ENCODE results near the gene ACAT1. TPM values are rescaled to one million over a fixed set of nuclear protein-coding genes. Genes with fewer than 3 reads are reported as not detected.

ACAT1 gene
- total RNA-seq, 1 experiment from 2014 or later: 31.4 TPM

DNA sequence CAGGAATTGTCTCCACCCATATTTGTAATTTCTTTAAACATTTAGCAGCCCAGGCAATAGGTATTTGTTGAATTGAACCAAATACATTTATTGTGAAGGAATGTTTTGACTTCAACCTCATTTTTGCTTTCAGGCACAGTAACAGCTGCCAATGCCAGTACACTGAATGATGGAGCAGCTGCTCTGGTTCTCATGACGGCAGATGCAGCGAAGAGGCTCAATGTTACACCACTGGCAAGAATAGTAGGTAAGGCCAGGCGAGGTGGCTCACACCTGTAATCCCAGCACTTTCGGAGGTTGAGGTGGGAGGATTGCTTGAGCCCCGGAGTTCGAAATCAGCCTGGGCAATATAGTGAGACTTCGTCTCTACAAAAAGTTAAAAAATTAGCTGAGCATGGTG is 20.9 kb downstream of the ACAT1 start (continued):
- TF ChIP-seq ZNF219 (CRISPR knock-in tag; IDR thresholded peaks at IDR 0.05; ENCODE audit: borderline replicate concordance) (no peak), KAT7 (CRISPR knock-in tag; IDR thresholded peaks at IDR 0.05; ENCODE audit: borderline replicate concordance) (no peak), MYBL2 (CRISPR knock-in tag; IDR thresholded peaks at IDR 0.05) (no peak), EMX1 (CRISPR knock-in tag; IDR thresholded peaks at IDR 0.05) (no peak), MXD4 (CRISPR knock-in tag; IDR thresholded peaks at IDR 0.05; ENCODE audit: borderline replicate concordance) (no peak), FOXP1 (CRISPR knock-in tag; IDR thresholded peaks at IDR 0.05; ENCODE audit: borderline replicate concordance) (no peak), TP53 (CRISPR knock-in tag; IDR thresholded peaks at IDR 0.05) (no peak), NR1H2 (CRISPR knock-in tag; IDR thresholded peaks at IDR 0.05) (no peak)
- TF ChIP-seq, protein P1, sequence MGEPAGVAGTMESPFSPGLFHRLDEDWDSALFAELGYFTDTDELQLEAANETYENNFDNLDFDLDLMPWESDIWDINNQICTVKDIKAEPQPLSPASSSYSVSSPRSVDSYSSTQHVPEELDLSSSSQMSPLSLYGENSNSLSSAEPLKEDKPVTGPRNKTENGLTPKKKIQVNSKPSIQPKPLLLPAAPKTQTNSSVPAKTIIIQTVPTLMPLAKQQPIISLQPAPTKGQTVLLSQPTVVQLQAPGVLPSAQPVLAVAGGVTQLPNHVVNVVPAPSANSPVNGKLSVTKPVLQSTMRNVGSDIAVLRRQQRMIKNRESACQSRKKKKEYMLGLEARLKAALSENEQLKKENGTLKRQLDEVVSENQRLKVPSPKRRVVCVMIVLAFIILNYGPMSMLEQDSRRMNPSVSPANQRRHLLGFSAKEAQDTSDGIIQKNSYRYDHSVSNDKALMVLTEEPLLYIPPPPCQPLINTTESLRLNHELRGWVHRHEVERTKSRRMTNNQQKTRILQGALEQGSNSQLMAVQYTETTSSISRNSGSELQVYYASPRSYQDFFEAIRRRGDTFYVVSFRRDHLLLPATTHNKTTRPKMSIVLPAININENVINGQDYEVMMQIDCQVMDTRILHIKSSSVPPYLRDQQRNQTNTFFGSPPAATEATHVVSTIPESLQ (CRISPR knock-in tag; IDR thresholded peaks at IDR 0.05): no peak
- TF ChIP-seq, protein P2, sequence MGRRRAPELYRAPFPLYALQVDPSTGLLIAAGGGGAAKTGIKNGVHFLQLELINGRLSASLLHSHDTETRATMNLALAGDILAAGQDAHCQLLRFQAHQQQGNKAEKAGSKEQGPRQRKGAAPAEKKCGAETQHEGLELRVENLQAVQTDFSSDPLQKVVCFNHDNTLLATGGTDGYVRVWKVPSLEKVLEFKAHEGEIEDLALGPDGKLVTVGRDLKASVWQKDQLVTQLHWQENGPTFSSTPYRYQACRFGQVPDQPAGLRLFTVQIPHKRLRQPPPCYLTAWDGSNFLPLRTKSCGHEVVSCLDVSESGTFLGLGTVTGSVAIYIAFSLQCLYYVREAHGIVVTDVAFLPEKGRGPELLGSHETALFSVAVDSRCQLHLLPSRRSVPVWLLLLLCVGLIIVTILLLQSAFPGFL (CRISPR knock-in tag; IDR thresholded peaks at IDR 0.05; ENCODE audit: borderline replicate concordance): no peak
- TF ChIP-seq, protein P3, sequence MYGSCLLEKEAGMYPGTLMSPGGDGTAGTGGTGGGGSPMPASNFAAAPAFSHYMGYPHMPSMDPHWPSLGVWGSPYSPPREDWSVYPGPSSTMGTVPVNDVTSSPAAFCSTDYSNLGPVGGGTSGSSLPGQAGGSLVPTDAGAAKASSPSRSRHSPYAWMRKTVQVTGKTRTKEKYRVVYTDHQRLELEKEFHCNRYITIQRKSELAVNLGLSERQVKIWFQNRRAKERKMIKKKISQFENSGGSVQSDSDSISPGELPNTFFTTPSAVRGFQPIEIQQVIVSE (CRISPR knock-in tag; IDR thresholded peaks at IDR 0.05; ENCODE audit: borderline replicate concordance): no peak

DNA sequence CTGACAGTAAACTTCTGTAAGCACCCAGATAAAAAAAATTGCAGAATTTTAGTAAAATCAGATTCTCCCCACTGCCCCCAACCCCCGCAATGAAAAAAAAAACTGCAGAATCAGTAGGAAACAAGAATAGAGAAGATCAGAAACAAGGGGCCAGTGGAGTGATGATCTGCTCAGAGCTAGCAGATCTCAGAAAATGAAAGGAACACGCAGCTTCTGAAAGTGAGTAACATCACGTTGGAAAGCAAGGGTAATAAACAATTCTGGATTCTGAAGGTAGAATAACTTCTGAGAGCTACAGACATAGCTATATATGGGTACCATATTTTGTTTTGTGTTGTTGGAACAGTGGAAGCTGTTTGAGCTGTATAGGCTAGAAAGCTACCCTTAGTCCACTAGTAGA is 23.2 kb downstream of the ACAT1 start:
- no peak for ATAC-seq
- no peaks in the 10 kb centered on the region for H3K27me3 Mint-ChIP-seq (ENCODE audit: low read depth)
- peaks cover 39% of the 10 kb centered on the region for H3K36me3 Mint-ChIP-seq
- no peaks in the 10 kb centered on the region for H3K4me1 Mint-ChIP-seq
- CTCF ChIA-PET: interaction anchor here (0.7 to 1.3 kb wide), 2 partner anchors 145 to 333 kb away, joined by 3 to 4 read pairs; no protein-coding TSS in a partner anchor
- no peak for DNase-seq (ENCODE audit: low spot score)
- POLR2A ChIA-PET: no interaction called here
- H3K4me3 Mint-ChIP-seq: no peak overlapping the region
- H3K27ac Mint-ChIP-seq: no peak overlapping the region
- H3K9me3 Mint-ChIP-seq: no peaks in the 10 kb centered on the region
- no peak for TF ChIP-seq OVOL2 (CRISPR knock-in tag; IDR thresholded peaks at IDR 0.05; ENCODE audit: borderline replicate concordance)
- no peak for TF ChIP-seq TEAD1 (CRISPR knock-in tag; IDR thresholded peaks at IDR 0.05)
- TF ChIP-seq, protein P4, sequence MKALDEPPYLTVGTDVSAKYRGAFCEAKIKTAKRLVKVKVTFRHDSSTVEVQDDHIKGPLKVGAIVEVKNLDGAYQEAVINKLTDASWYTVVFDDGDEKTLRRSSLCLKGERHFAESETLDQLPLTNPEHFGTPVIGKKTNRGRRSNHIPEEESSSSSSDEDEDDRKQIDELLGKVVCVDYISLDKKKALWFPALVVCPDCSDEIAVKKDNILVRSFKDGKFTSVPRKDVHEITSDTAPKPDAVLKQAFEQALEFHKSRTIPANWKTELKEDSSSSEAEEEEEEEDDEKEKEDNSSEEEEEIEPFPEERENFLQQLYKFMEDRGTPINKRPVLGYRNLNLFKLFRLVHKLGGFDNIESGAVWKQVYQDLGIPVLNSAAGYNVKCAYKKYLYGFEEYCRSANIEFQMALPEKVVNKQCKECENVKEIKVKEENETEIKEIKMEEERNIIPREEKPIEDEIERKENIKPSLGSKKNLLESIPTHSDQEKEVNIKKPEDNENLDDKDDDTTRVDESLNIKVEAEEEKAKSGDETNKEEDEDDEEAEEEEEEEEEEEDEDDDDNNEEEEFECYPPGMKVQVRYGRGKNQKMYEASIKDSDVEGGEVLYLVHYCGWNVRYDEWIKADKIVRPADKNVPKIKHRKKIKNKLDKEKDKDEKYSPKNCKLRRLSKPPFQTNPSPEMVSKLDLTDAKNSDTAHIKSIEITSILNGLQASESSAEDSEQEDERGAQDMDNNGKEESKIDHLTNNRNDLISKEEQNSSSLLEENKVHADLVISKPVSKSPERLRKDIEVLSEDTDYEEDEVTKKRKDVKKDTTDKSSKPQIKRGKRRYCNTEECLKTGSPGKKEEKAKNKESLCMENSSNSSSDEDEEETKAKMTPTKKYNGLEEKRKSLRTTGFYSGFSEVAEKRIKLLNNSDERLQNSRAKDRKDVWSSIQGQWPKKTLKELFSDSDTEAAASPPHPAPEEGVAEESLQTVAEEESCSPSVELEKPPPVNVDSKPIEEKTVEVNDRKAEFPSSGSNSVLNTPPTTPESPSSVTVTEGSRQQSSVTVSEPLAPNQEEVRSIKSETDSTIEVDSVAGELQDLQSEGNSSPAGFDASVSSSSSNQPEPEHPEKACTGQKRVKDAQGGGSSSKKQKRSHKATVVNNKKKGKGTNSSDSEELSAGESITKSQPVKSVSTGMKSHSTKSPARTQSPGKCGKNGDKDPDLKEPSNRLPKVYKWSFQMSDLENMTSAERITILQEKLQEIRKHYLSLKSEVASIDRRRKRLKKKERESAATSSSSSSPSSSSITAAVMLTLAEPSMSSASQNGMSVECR (CRISPR knock-in tag; IDR thresholded peaks at IDR 0.05; ENCODE audit: borderline replicate concordance): no peak
- no peak for TF ChIP-seq MYBL2 (CRISPR knock-in tag; IDR thresholded peaks at IDR 0.05)
- TF ChIP-seq CBFB (CRISPR knock-in tag; IDR thresholded peaks at IDR 0.05; ENCODE audit: low read depth): no peak
- no peak for TF ChIP-seq ZNF232 (CRISPR knock-in tag; IDR thresholded peaks at IDR 0.05)
- TF ChIP-seq, protein P5, sequence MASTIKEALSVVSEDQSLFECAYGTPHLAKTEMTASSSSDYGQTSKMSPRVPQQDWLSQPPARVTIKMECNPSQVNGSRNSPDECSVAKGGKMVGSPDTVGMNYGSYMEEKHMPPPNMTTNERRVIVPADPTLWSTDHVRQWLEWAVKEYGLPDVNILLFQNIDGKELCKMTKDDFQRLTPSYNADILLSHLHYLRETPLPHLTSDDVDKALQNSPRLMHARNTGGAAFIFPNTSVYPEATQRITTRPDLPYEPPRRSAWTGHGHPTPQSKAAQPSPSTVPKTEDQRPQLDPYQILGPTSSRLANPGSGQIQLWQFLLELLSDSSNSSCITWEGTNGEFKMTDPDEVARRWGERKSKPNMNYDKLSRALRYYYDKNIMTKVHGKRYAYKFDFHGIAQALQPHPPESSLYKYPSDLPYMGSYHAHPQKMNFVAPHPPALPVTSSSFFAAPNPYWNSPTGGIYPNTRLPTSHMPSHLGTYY (CRISPR knock-in tag; IDR thresholded peaks at IDR 0.05): no peak
- no peak for TF ChIP-seq TP53 (CRISPR knock-in tag; IDR thresholded peaks at IDR 0.05)
- TF ChIP-seq, protein P6, sequence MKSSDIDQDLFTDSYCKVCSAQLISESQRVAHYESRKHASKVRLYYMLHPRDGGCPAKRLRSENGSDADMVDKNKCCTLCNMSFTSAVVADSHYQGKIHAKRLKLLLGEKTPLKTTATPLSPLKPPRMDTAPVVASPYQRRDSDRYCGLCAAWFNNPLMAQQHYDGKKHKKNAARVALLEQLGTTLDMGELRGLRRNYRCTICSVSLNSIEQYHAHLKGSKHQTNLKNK (CRISPR knock-in tag; IDR thresholded peaks at IDR 0.05): no peak
- TF ChIP-seq ZBTB21 (CRISPR knock-in tag; IDR thresholded peaks at IDR 0.05; ENCODE audit: borderline replicate concordance): no peak
- no peak for TF ChIP-seq CREB1 (CRISPR knock-in tag; IDR thresholded peaks at IDR 0.05)
- TF ChIP-seq, protein P7, sequence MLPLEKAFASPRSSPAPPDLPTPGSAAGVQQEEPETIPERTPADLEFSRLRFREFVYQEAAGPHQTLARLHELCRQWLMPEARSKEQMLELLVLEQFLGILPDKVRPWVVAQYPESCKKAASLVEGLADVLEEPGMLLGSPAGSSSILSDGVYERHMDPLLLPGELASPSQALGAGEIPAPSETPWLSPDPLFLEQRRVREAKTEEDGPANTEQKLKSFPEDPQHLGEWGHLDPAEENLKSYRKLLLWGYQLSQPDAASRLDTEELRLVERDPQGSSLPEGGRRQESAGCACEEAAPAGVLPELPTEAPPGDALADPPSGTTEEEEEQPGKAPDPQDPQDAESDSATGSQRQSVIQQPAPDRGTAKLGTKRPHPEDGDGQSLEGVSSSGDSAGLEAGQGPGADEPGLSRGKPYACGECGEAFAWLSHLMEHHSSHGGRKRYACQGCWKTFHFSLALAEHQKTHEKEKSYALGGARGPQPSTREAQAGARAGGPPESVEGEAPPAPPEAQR (CRISPR knock-in tag; IDR thresholded peaks at IDR 0.05): no peak
- TF ChIP-seq, protein P1 (CRISPR knock-in tag; IDR thresholded peaks at IDR 0.05): no peak
